K562 (cell line): ENCODE measurements around the gene UBE2H. TPM values are rescaled to one million over a fixed set of nuclear protein-coding genes. Genes with fewer than 3 reads are reported as not detected.

Source experiments
- ATAC-seq: fragments of 200-7000 bp; cut with Tn5 transposase; 3 replicates; pipeline ENCODE4 v1.9.1; 2020; ENCODE audit warnings: moderate library complexity
- BruUV-seq: library from RNA; stranded (reverse); fragments of 400-500 nt; replicated peaks from 2 replicates; lab custom pipeline; 2021; lab: Mats Ljungman, UMichigan
- CTCF ChIA-PET: fragments of 300-600 bp; formaldehyde crosslinking; extraction: SDS; loops from one replicate; lab custom pipeline; 2021; ENCODE audit warnings: low intra/inter-chr PET ratio; lab: Yijun Ruan, JAX
- POLR2A ChIA-PET: fragments of 300-600, 350-650 bp; sonication (Branson Sonifier 250); formaldehyde crosslinking; extraction: SDS; loops from one replicate; lab custom pipeline; 2021; ENCODE audit warnings: antibody characterized with exemption, inconsistent platforms; lab: Yijun Ruan, JAX
- DNase-seq, 4 experiments: peaks; one replicate each; pipeline versions ENCODE4 v3.0.0 to v3.0.0-alpha.2; 2011 to 2018; ENCODE audit warnings: low spot score in 3 of 4, mixed read lengths in 3 of 4; ENCODE audit errors: extremely low read depth in 1 of 4
- FAIRE-seq: peaks from 2 replicates; lab custom pipeline; 2011; peaks lifted over from hg19 to GRCh38; lab: Jason Lieb, UNC
- H2AFZ ChIP-seq: 2 replicates; pipeline ENCODE4 v1.6.0; 2011; ENCODE audit warnings: low read depth, low read length, control low read depth, inconsistent platforms
- H3K27ac ChIP-seq: fragments of 200-600 bp; 3 replicates; pipeline ENCODE4 v1.8.0; 2011; ENCODE audit warnings: low read depth, mild to moderate bottlenecking, control low read depth, inconsistent platforms, low read length, moderate library complexity, mixed read lengths; ENCODE audit errors: extremely low read depth
- H3K27me3 ChIP-seq, 2 experiments: fragments of 300-600 bp in 1 of 2; 2 replicates in 1 of 2; 3 replicates in 1 of 2; pipeline versions ENCODE4 v1.6.0 to v1.8.0; 2011; ENCODE audit warnings: inconsistent platforms in 2 of 2, low read length in 2 of 2, mild to moderate bottlenecking in 1 of 2, mixed read lengths in 1 of 2, moderate library complexity in 1 of 2; ENCODE audit not compliant: control insufficient read depth in 2 of 2, insufficient read depth in 2 of 2
- H3K36me3 ChIP-seq: fragments of 300-600 bp; 3 replicates; pipeline ENCODE4 v1.8.0; 2011; ENCODE audit warnings: mild to moderate bottlenecking, low read length, inconsistent platforms; ENCODE audit not compliant: control insufficient read depth, insufficient read depth
- H3K4me1 ChIP-seq, 2 experiments: fragments of 200-600 bp in 1 of 2; replicated peaks in 1 of 2; 2 replicates in 1 of 2; 3 replicates in 1 of 2; pipeline versions ENCODE4 v1.5.1 to v1.8.0; 2011; ENCODE audit warnings: inconsistent platforms in 2 of 2, low read length in 2 of 2, mild to moderate bottlenecking in 1 of 2, mixed read lengths in 1 of 2, moderate library complexity in 1 of 2; ENCODE audit not compliant: control insufficient read depth in 2 of 2, insufficient read depth in 2 of 2
- H3K4me2 ChIP-seq: 2 replicates; pipeline ENCODE4 v1.6.1; 2011; ENCODE audit warnings: low read length, control low read depth, inconsistent platforms, mixed read lengths; ENCODE audit not compliant: insufficient read depth
- H3K4me3 ChIP-seq: fragments of 200-600 bp; sonication (generic), shearing (Covaris generic); 2 replicates; pipeline ENCODE4 v1.5.1; 2016; ENCODE audit warnings: control low read depth, inconsistent platforms
- H3K79me2 ChIP-seq: fragments of 200-600 bp; 3 replicates; pipeline ENCODE4 v1.8.0; 2011; ENCODE audit warnings: low read length, inconsistent platforms; ENCODE audit not compliant: control insufficient read depth, insufficient read depth
- H3K9ac ChIP-seq, 2 experiments: 2 replicates each; pipeline versions ENCODE4 v1.6.0 to v1.6.1; 2011; ENCODE audit warnings: low read depth in 2 of 2, low read length in 2 of 2, control low read depth in 1 of 2, inconsistent platforms in 1 of 2, mild to moderate bottlenecking in 1 of 2, mixed read lengths in 1 of 2; ENCODE audit not compliant: insufficient read depth in 1 of 2
- H3K9me1 ChIP-seq: one replicate; pipeline ENCODE4 v1.6.0; 2011; ENCODE audit warnings: inconsistent platforms, mild to moderate bottlenecking, low read length, moderate library complexity; ENCODE audit not compliant: control insufficient read depth, insufficient read depth
- H3K9me3 ChIP-seq: replicated peaks from 2 replicates; pipeline ENCODE4 v1.5.1; 2011; ENCODE audit warnings: low read depth, low read length, inconsistent platforms; ENCODE audit not compliant: control insufficient read depth, insufficient read depth
- H4K20me1 ChIP-seq: replicated peaks from 2 replicates; pipeline ENCODE4 v1.6.1; 2011; ENCODE audit warnings: low read length, inconsistent platforms, mixed read lengths; ENCODE audit not compliant: control insufficient read depth, insufficient read depth
- CXXC5 ChIP-seq: fragments of 250-450 bp; sonication (Bioruptor Pico); IDR thresholded peaks from 2 replicates; pipeline ENCODE4 v1.8.0; 2022; ENCODE audit warnings: inconsistent platforms, mild to moderate bottlenecking, moderate library complexity
- ESRRA ChIP-seq: fragments of 450-650 bp; IDR thresholded peaks from 2 replicates; pipeline ENCODE4 v1.6.1; 2014; ENCODE audit warnings: low read depth, mild to moderate bottlenecking, moderate library complexity, borderline replicate concordance
- MEF2D ChIP-seq: conservative IDR thresholded peaks from 2 replicates; pipeline ENCODE4 v1.6.1; 2016; ENCODE audit warnings: low read depth, missing genetic modification characterization, missing compliant biosample characterization
- MYBL2 ChIP-seq, 2 experiments: fragments of 450-650 bp in 1 of 2; sonication (generic) in 1 of 2; formaldehyde crosslinking in 1 of 2; IDR thresholded peaks; 2 replicates each; pipeline versions ENCODE4 v1.6.1 to v1.8.1; 2017 to 2022; ENCODE audit warnings: borderline replicate concordance in 1 of 2, inconsistent platforms in 1 of 2, low read depth in 1 of 2, mild to moderate bottlenecking in 1 of 2, missing genetic modification reagents in 1 of 2, moderate library complexity in 1 of 2
- SUPT5H ChIP-seq: fragments of 450-650 bp; IDR thresholded peaks from 2 replicates; pipeline ENCODE4 v1.6.1; 2016
- ZKSCAN3 ChIP-seq: fragments of 250-450 bp; sonication (Bioruptor Pico); IDR thresholded peaks from 2 replicates; pipeline ENCODE4 v1.4.0; 2020
- ZNF133 ChIP-seq: fragments of 250-450 bp; sonication (Bioruptor Pico); IDR thresholded peaks from 2 replicates; pipeline ENCODE4 v1.4.0; 2020; ENCODE audit warnings: mild to moderate bottlenecking
- ZNF76 ChIP-seq: fragments of 250-450 bp; sonication (Bioruptor Pico); IDR thresholded peaks from 2 replicates; pipeline ENCODE4 v1.4.0; 2020; ENCODE audit warnings: mild to moderate bottlenecking, moderate library complexity, borderline replicate concordance
- WGBS: fragments of 100-300 bp; shearing (Covaris generic); methylation state at CpG from one replicate; pipeline ENCODE4 v1.1.6; 2016; ENCODE audit warnings: low coverage, mixed read lengths; ENCODE audit not compliant: insufficient coverage; ENCODE audit errors: missing lambda C conversion rate; 5-methylcytosine and 5-hydroxymethylcytosine counted together
- in situ Hi-C: fragments of 300-500 bp; cut with MboI; formaldehyde crosslinking; loops from 4 replicates; pipeline ENCODE4 v1.15.0; 2018; ENCODE audit warnings: inconsistent platforms, mixed read lengths
- intact Hi-C: fragments of 100-400 bp; cut with micrococcal nuclease; formaldehyde crosslinking; loops from 2 replicates; pipeline ENCODE4 v1.14.2; 2022
- polyA plus RNA-seq, 8 experiments: library from polyadenylated mRNA; depleted of rRNA in 4 of 8; stranded (reverse) in 5 of 8; unstranded in 3 of 8; fragments of >200 nt; fragmentation: Nextera tagmentation in 2 of 8; fragmentation: Illumina TruSeq in 1 of 8; extraction: Ambion mirVana in 2 of 8; extraction: Trizol in 1 of 8; gene quantifications; 2 replicates each; pipeline versions ENCODE4 v1.2.1 to v1.2.3, GENCODE V29; 2011 to 2014; ENCODE audit warnings: inconsistent platforms in 1 of 8, missing spikeins in 1 of 8
- total RNA-seq, 7 experiments: library from RNA; depleted of rRNA in 6 of 7; stranded (reverse); fragments of >200 nt in 6 of 7; fragmentation: Illumina TruSeq in 2 of 7; extraction: Trizol in 2 of 7; gene quantifications; 2 replicates each; pipeline versions ENCODE4 v1.2.1 to v1.2.3, GENCODE V29; 2011 to 2021; ENCODE audit warnings: low replicate concordance in 1 of 7
- TF ChIP-seq, protein P1 (sequence below), 3 experiments: fragments of 200-800 bp in 1 of 3; sonication (Bioruptor generic) in 1 of 3; sonication (generic) in 1 of 3; formaldehyde crosslinking in 1 of 3; IDR thresholded peaks; 2 replicates each; pipeline versions ENCODE4 v1.6.1 to v1.8.0; 2016 to 2022; ENCODE audit warnings: mild to moderate bottlenecking in 2 of 3, missing compliant biosample characterization in 2 of 3, missing genetic modification characterization in 2 of 3, missing genetic modification reagents in 1 of 3
- TF ChIP-seq, protein P2 (sequence below): fragments of 250-450 bp; sonication (Bioruptor Pico); IDR thresholded peaks from 2 replicates; pipeline ENCODE4 v1.8.0; 2022; ENCODE audit warnings: inconsistent platforms, mild to moderate bottlenecking, moderate library complexity, borderline replicate concordance

UBE2H gene
- total and polyA plus RNA-seq, 9 of the 15 experiments (the other 6 are each of a cell fraction or from before 2014, with no cell fraction given) = 6.3 to 33.0 (median 13.3) TPM

- H3K27ac ChIP-seq = no peak overlapping the region
Observed at GRCh38 chr7:129882531-129882930, 70.2 kb downstream of the UBE2H start.

GRCh38 chr7:129877146-129877792 is 75.5 kb downstream of the UBE2H start:
- Histone ChIP-seq H3K4me3 (no peak overlapping the region), H3K79me2 (no peaks in the 10 kb centered on the region), H3K4me1 (peaks cover 11 to 63% of the 10 kb centered on the region in 2 experiments; a peak in 4 of 5 replicates), H3K9ac (peak overlapping the region in 1 of 2 experiments; percentile 9; a peak in 1 of 4 replicates), H3K27ac (peak overlapping the region; percentile 30; the same call in 2 of the 3 replicates), H3K27me3 (no peaks in the 10 kb centered on the region), H4K20me1 (no peaks in the 10 kb centered on the region), H3K36me3 (no peaks in the 10 kb centered on the region), H3K4me2 (0 out of 2 replicates have a peak overlapping the region, but pooled peaks have one; percentile 8), H2AFZ (peak overlapping the region; percentile 35; the same call in 1 of the 2 replicates), H3K9me3 (no peaks in the 10 kb centered on the region), H3K9me1 (no peaks in the 10 kb centered on the region)
- BruUV-seq = no TSS peak
- in situ Hi-C loops (no loop called here), intact Hi-C loops (loop anchor here (2.0 kb wide), 1 partner anchor 20 kb away; no protein-coding TSS in a partner anchor)
- ATAC-seq = 0 out of 3 replicates have a peak, but pooled peaks have one; percentile 1
- CTCF ChIA-PET = no interaction called here
- FAIRE-seq = no peak
- 59% methylated on average over 3 of the region's 3 CpGs for WGBS
- POLR2A ChIA-PET = interaction anchor here (0.6 to 4.4 kb wide), 10 partner anchors 10 to 543 kb away, joined by 3 to 24 read pairs (median 6); no protein-coding TSS in a partner anchor
- no peak for DNase-seq
- TF ChIP-seq ESRRA (no peak), SUPT5H (no peak), MEF2D (no peak), CXXC5 (CRISPR knock-in tag) (no peak; the same call in 1 of the 2 replicates), ZNF133 (CRISPR knock-in tag) (no peak), ZKSCAN3 (CRISPR knock-in tag) (no peak)
- TF ChIP-seq, protein P1, sequence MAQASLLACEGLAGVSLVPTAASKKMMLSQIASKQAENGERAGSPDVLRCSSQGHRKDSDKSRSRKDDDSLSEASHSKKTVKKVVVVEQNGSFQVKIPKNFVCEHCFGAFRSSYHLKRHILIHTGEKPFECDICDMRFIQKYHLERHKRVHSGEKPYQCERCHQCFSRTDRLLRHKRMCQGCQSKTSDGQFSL (CRISPR knock-in tag; IDR thresholded peaks at IDR 0.05) = no peak
- TF ChIP-seq, protein P1 (tag; IDR thresholded peaks at IDR 0.05) = no peak; a peak in 1 of 4 replicates
- TF ChIP-seq, protein P2, sequence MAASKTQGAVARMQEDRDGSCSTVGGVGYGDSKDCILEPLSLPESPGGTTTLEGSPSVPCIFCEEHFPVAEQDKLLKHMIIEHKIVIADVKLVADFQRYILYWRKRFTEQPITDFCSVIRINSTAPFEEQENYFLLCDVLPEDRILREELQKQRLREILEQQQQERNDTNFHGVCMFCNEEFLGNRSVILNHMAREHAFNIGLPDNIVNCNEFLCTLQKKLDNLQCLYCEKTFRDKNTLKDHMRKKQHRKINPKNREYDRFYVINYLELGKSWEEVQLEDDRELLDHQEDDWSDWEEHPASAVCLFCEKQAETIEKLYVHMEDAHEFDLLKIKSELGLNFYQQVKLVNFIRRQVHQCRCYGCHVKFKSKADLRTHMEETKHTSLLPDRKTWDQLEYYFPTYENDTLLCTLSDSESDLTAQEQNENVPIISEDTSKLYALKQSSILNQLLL (CRISPR knock-in tag) = no peak

More at GRCh38 chr7:129882531-129882930, 70.2 kb downstream of the UBE2H start:
- BruUV-seq = no TSS peak
- TF ChIP-seq MYBL2 (IDR thresholded peaks at IDR 0.05; ENCODE audit: low read depth) = 0 out of 2 replicates have a peak, but pooled peaks have one; percentile 7
- no peak for TF ChIP-seq MYBL2 (CRISPR knock-in tag; IDR thresholded peaks at IDR 0.05; ENCODE audit: borderline replicate concordance)
- no peak for TF ChIP-seq ZNF76 (CRISPR knock-in tag)
- Histone ChIP-seq H3K4me2 (no peak overlapping the region), H3K9me3 (no peaks in the 10 kb centered on the region), H3K27me3 (no peaks in the 10 kb centered on the region), H3K79me2 (no peaks in the 10 kb centered on the region), H2AFZ (no peak overlapping the region), H3K4me3 (no peak overlapping the region), H4K20me1 (no peaks in the 10 kb centered on the region), H3K9ac (no peak overlapping the region), H3K36me3 (no peaks in the 10 kb centered on the region), H3K4me1 (peaks cover 11 to 36% of the 10 kb centered on the region in 2 experiments; a peak in 4 of 5 replicates), H3K9me1 (no peaks in the 10 kb centered on the region)
- POLR2A ChIA-PET = no interaction called here
- in situ Hi-C loops (no loop called here), intact Hi-C loops (no loop called here)
- WGBS = 64% methylated on average over 3 of the region's 3 CpGs
- FAIRE-seq (no peak), DNase-seq (no peak), ATAC-seq (no peak)
- CTCF ChIA-PET = no interaction called here
